KMS-11 (cell line): Measurements from ENCODE around the gene TNIP3.
"Not testable (repeated sequence)": the region's sequence is repeated elsewhere in the genome, so short reads cannot be mapped to it uniquely, and the experiment has no call there.

Source experiments
- H2AFZ ChIP-seq: fragments of 200-600 bp; sonication (generic); 2 replicates; pipeline ENCODE4 v1.6.1; 2016; ENCODE audit warnings: antibody characterized with exemption, mixed run types, low read depth
- H3K27ac ChIP-seq: fragments of 200-600 bp; sonication (generic); 2 replicates; pipeline ENCODE4 v1.6.1; 2016; ENCODE audit warnings: mild to moderate bottlenecking, mixed run types
- H3K27me3 ChIP-seq: fragments of 200-600 bp; sonication (generic); 2 replicates; pipeline ENCODE4 v1.6.1; 2017; ENCODE audit warnings: mild to moderate bottlenecking, low read depth, mixed run types, moderate library complexity; ENCODE audit not compliant: insufficient read depth
- H3K36me3 ChIP-seq: fragments of 200-600 bp; sonication (generic); 2 replicates; pipeline ENCODE4 v1.6.1; 2017; ENCODE audit warnings: mild to moderate bottlenecking, mixed run types; ENCODE audit not compliant: insufficient read depth
- H3K4me1 ChIP-seq: fragments of 200-600 bp; sonication (generic); 2 replicates; pipeline ENCODE4 v1.6.1; 2016; ENCODE audit warnings: mild to moderate bottlenecking, low read depth, mixed run types; ENCODE audit not compliant: poor library complexity, severe bottlenecking
- H3K4me2 ChIP-seq: fragments of 200-600 bp; sonication (generic); 2 replicates; pipeline ENCODE4 v1.7.0; 2016; ENCODE audit warnings: mild to moderate bottlenecking, mixed run types
- H3K4me3 ChIP-seq: fragments of 200-600 bp; sonication (generic); IDR thresholded peaks from 2 replicates; pipeline ENCODE4 v1.6.1; 2017; ENCODE audit warnings: low read depth, low read length, mixed read lengths; ENCODE audit not compliant: insufficient read depth
- H3K79me2 ChIP-seq: fragments of 200-600 bp; sonication (generic); 2 replicates; pipeline ENCODE4 v1.6.1; 2016; ENCODE audit warnings: low read depth, mixed run types; ENCODE audit not compliant: insufficient read depth
- H3K9ac ChIP-seq: fragments of 200-600 bp; sonication (generic); 2 replicates; pipeline ENCODE4 v1.6.1; 2016; ENCODE audit warnings: mild to moderate bottlenecking, mixed run types
- H4K20me1 ChIP-seq: fragments of 200-600 bp; sonication (generic); 2 replicates; pipeline ENCODE4 v1.6.1; 2016; ENCODE audit warnings: mild to moderate bottlenecking, mixed run types; ENCODE audit not compliant: insufficient read depth
- CTCF ChIP-seq: fragments of 200-600 bp; sonication (generic); conservative IDR thresholded peaks from 2 replicates; pipeline ENCODE4 v1.6.1; 2017; ENCODE audit warnings: low read depth, mild to moderate bottlenecking, antibody characterized with exemption, low read length, moderate library complexity, mixed read lengths

TNIP3 gene

DNA sequence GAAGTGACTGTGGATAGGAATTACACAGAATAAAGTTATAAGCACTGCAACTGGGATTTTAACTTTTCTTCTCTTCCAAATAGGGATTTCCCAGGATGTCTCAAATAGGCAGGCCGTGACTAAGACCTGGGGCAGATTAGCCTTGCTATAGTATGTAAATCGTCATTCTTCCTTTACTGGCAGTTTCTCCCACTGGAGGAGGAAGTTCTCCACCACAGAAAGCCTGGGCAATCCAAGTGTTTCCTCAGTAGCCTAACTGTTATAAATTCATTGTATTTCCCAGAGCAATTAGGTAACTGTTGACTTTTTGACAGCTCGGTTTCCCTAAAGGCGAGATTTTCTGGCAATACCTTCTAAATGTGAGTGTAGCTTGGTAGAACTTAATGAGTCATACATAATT is at the start of gene TNIP3:
Gene TNIP3 (minus strand): TSS at position 31 of the 400 bp plus-strand sequence. CDS start 196 bp downstream, outside the sequence.
- no peak within 1 kb of the TSS for H2AFZ ChIP-seq
- no peaks in the 10 kb centered on the region for H3K36me3 ChIP-seq
- no peak within 1 kb of the TSS for H3K4me2 ChIP-seq
- no peaks in the 10 kb centered on the region for H4K20me1 ChIP-seq
- H3K4me3 ChIP-seq: no peak within 1 kb of the TSS
- H3K4me1 ChIP-seq: peaks cover 41% of the 10 kb centered on the region
- no peak within 1 kb of the TSS for H3K9ac ChIP-seq
- TF ChIP-seq CTCF: no peak
- no peaks in the 10 kb centered on the region for H3K27me3 ChIP-seq
- no peak within 1 kb of the TSS for H3K27ac ChIP-seq
- no peaks in the 10 kb centered on the region for H3K79me2 ChIP-seq

- H3K4me1 ChIP-seq: peaks cover 31% of the 10 kb centered on the region
- no peak overlapping the region for H3K27ac ChIP-seq
- no peaks in the 10 kb centered on the region for H3K27me3 ChIP-seq
- H3K9ac ChIP-seq: no peak overlapping the region
- no peak overlapping the region for H2AFZ ChIP-seq
- no peak for TF ChIP-seq CTCF
- H3K4me3 ChIP-seq: no peak overlapping the region
- no peaks in the 10 kb centered on the region for H3K36me3 ChIP-seq
- H3K4me2 ChIP-seq: no peak overlapping the region
- H3K79me2 ChIP-seq: no peaks in the 10 kb centered on the region
- H4K20me1 ChIP-seq: no peaks in the 10 kb centered on the region
These were observed 48.7 kb upstream of the TNIP3 start for GRCh38 chr4:121212806-121213205.

- no peak overlapping the region for H2AFZ ChIP-seq
- H3K36me3 ChIP-seq: no peaks in the 10 kb centered on the region
- TF ChIP-seq CTCF: no peak
- no peaks in the 10 kb centered on the region for H4K20me1 ChIP-seq
- no peak overlapping the region for H3K4me3 ChIP-seq
- H3K27me3 ChIP-seq: no peaks in the 10 kb centered on the region
- H3K4me1 ChIP-seq: peaks cover 10% of the 10 kb centered on the region
- no peak overlapping the region for H3K4me2 ChIP-seq
- no peaks in the 10 kb centered on the region for H3K79me2 ChIP-seq
- no peak overlapping the region for H3K9ac ChIP-seq
- H3K27ac ChIP-seq: no peak overlapping the region
These were observed 45.0 kb upstream of the TNIP3 start for GRCh38 chr4:121209171-121209570.

GRCh38 chr4:121208244-121209007 is 44.3 kb upstream of the TNIP3 start:
- H3K4me3 ChIP-seq: no peak overlapping the region
- H3K4me2 ChIP-seq: no peak overlapping the region
- H4K20me1 ChIP-seq: no peaks in the 10 kb centered on the region
- H3K36me3 ChIP-seq: no peaks in the 10 kb centered on the region
- H3K79me2 ChIP-seq: no peaks in the 10 kb centered on the region
- H3K4me1 ChIP-seq: peaks cover 10% of the 10 kb centered on the region
- no peak for TF ChIP-seq CTCF
- H3K9ac ChIP-seq: no peak overlapping the region
- no peak overlapping the region for H2AFZ ChIP-seq
- H3K27me3 ChIP-seq: no peaks in the 10 kb centered on the region
- H3K27ac ChIP-seq: no peak overlapping the region

DNA sequence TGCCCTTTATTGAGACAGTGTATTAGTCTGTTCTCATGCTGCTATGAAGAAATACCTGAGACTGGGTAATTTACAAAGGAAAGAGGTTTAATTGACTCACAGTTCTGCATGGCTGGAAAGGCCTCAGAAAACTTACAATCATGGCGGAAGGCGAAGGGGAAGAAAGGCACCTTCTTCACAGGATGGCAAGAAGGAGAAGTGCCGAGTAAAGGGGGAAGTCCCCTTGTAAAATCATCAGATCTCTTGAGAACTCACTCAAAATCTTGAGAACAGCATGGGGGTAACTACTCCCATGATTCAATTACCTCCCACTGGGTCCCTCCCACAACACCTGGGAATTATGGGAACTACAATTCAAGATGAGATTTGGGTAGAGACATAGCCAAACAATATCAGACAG is 41.7 kb upstream of the TNIP3 start:
- H3K4me1 ChIP-seq: peaks cover 14% of the 10 kb centered on the region
- not testable (repeated sequence) for H3K79me2 ChIP-seq, H3K27ac ChIP-seq, H3K4me3 ChIP-seq, H3K27me3 ChIP-seq, H3K9ac ChIP-seq, H3K36me3 ChIP-seq, H2AFZ ChIP-seq, H4K20me1 ChIP-seq, H3K4me2 ChIP-seq
